Rectal smooth muscle tissue (tissue), 1 donor: Measurements from ENCODE around the gene AGAP1.

Experiments
- H3K27ac ChIP-seq: one replicate; pipeline ENCODE4 v1.7.0; 2013; ENCODE audit warnings: low read depth, low read length, inconsistent platforms
- H3K27me3 ChIP-seq: one replicate; pipeline ENCODE4 v1.7.0; 2013; ENCODE audit warnings: low read length; ENCODE audit not compliant: control insufficient read depth, insufficient read depth
- H3K36me3 ChIP-seq: one replicate; pipeline ENCODE4 v1.7.0; 2013; ENCODE audit warnings: low read length; ENCODE audit not compliant: control insufficient read depth, insufficient read depth
- H3K4me1 ChIP-seq: one replicate; pipeline ENCODE4 v1.7.0; 2013; ENCODE audit warnings: low read length; ENCODE audit not compliant: control insufficient read depth, insufficient read depth
- H3K4me3 ChIP-seq: one replicate; pipeline ENCODE4 v1.7.0; 2013; ENCODE audit warnings: low read length
- H3K9ac ChIP-seq: one replicate; pipeline ENCODE4 v1.7.0; 2013; ENCODE audit warnings: low read length

The AGAP1 gene

DNA sequence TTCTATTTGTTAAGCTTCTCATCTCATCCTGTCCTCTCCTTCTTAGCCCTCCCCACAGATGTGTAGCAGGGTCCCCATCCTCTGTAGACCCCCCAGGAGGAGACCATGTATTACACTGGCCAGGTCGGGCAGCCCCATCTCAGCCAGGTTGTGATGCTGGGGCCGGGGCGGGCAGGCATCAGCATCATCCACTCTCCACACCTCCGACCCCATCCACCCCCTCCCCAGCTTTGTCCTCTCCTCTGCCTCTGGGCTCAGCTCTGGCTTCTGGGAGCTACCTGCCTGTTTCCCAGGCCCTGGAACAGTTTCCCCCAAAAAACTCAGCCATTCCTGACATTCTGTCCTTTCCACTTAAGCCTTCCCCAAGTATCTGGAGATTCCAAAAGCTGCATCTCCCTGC, 625.2 kb downstream of the AGAP1 start:
- Histone ChIP-seq H3K36me3 (peaks cover 12% of the 10 kb centered on the region), H3K4me1 (no peaks in the 10 kb centered on the region), H3K27me3 (no peaks in the 10 kb centered on the region), H3K27ac (no peak overlapping the region), H3K4me3 (no peak overlapping the region), H3K9ac (no peak overlapping the region)

DNA sequence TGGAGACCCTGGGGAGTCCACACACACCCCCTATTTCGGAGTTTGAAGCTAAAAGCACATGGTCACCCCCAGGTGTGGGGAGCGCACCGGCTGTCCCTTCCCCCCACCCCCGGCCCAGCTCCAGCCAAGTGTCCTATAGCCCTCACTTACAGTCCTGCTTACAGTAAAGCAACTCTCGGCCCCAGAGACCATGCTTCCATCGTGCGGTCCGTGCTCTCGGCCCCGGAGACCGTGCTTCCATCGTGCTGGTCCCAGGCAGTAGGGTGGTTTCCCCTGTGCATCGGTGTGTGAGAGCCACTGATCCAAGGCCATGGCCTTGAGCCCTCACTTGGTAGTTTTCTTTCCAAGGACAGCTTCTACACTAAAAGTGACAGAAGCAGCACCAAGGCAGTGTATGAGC, 625.6 kb downstream of the AGAP1 start:
- H3K27ac ChIP-seq: no peak overlapping the region
- H3K9ac ChIP-seq: no peak overlapping the region
- peaks cover 12% of the 10 kb centered on the region for H3K36me3 ChIP-seq
- H3K4me3 ChIP-seq: no peak overlapping the region
- no peaks in the 10 kb centered on the region for H3K4me1 ChIP-seq
- H3K27me3 ChIP-seq: no peaks in the 10 kb centered on the region

DNA sequence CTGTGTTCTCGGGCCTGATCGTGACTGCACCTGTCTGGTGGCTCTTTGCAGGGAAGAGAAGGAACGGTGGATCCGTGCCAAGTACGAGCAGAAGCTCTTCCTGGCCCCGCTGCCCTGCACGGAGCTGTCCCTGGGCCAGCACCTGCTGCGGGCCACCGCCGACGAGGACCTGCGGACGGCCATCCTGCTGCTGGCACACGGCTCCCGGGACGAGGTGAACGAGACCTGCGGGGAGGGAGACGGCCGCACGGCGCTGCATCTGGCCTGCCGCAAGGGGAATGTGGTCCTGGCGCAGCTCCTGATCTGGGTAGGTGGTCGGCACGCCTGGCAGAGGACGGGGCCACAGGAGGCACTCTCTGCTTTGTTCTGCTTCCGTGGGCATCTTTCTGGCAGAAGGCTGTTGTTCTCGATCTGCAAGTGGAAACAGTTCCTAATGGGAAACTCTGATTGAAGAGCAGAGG, 626.3 kb downstream of the AGAP1 start:
- Histone ChIP-seq H3K27me3 (no peaks in the 10 kb centered on the region), H3K4me3 (no peak overlapping the region), H3K9ac (no peak overlapping the region), H3K27ac (no peak overlapping the region), H3K4me1 (no peaks in the 10 kb centered on the region), H3K36me3 (peaks cover 12% of the 10 kb centered on the region)

DNA sequence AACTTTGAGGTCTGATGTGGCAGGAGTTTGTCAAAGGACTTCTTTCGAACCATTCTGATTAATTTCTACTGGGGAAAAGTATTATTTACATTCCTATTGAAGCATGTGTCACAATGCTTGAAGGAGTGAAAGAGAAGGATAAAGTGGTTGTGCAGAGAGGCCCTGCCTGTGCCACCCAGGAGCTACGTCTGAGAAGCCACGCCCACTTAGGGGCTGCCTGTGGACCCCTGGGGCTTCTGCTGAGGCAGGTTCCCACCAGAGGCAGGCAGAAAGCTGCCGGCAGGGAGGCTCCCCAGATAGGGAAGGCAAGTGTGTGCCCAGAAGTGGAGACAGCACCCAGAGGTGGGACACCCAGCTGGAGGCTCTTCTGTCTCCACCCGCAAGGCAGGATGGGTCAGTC, 627.0 kb downstream of the AGAP1 start:
- Histone ChIP-seq H3K27me3 (no peaks in the 10 kb centered on the region), H3K36me3 (peaks cover 17% of the 10 kb centered on the region), H3K4me3 (no peak overlapping the region), H3K9ac (no peak overlapping the region), H3K4me1 (no peaks in the 10 kb centered on the region), H3K27ac (no peak overlapping the region)

DNA sequence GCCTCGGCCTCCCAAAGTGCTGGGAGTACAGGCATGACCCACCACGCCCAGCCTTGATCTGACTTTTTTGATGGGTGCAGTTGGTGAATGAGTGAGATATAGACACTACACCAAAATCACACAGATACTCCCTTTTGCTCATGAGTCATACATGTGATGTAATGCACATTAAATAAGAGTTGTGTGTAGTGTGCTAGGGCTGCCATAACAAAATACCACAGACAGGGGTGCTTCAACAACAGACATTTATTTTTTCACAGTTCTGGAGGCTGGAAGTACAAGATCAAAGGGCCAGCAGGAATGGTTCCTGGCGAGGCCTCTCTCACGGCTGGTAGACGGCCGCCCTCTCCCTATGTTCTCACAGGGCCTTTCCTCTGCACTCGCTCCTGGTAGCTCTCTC, 627.7 kb downstream of the AGAP1 start:
- Histone ChIP-seq H3K27ac (no peak overlapping the region), H3K4me1 (no peaks in the 10 kb centered on the region), H3K36me3 (peaks cover 17% of the 10 kb centered on the region), H3K27me3 (no peaks in the 10 kb centered on the region), H3K4me3 (no peak overlapping the region), H3K9ac (no peak overlapping the region)

DNA sequence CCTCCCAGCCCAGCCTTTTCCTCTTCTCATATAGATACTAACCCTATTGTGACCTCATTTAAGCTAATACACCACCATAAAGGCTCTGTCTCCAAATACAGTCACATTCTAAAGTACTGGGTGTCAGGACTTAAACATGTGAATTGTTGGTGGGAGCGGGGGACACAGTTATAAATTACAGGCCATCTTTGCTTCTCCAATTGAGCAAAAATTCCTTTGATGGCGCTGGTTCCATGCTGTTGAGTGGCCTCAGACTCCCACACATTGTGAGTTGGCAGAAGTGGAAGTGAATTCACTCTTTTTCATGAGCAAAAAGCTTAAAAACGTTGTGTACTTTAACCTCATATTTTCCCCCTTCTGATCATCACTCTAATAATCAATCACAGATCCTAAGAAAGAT, 628.4 kb downstream of the AGAP1 start:
- Histone ChIP-seq H3K27me3 (no peaks in the 10 kb centered on the region), H3K36me3 (peaks cover 17% of the 10 kb centered on the region), H3K4me1 (no peaks in the 10 kb centered on the region), H3K27ac (no peak overlapping the region), H3K4me3 (no peak overlapping the region), H3K9ac (no peak overlapping the region)

DNA sequence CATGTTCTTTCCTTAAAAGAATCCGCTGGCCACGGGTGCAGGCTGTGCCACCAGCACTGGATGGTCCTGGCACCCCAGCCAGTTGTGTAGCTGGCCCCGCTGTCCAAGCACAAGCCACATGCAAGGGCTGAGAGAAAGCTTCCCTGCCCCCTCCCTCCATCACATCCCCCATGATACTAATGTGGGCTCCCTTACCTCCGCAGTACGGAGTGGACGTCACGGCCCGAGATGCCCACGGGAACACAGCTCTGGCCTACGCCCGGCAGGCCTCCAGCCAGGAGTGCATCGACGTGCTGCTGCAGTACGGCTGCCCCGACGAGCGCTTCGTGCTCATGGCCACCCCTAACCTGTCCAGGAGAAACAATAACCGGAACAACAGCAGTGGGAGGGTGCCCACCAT, 629.9 kb downstream of the AGAP1 start:
- Histone ChIP-seq H3K4me3 (no peak overlapping the region), H3K27me3 (no peaks in the 10 kb centered on the region), H3K4me1 (no peaks in the 10 kb centered on the region), H3K36me3 (peaks cover 17% of the 10 kb centered on the region), H3K9ac (no peak overlapping the region), H3K27ac (no peak overlapping the region)

DNA sequence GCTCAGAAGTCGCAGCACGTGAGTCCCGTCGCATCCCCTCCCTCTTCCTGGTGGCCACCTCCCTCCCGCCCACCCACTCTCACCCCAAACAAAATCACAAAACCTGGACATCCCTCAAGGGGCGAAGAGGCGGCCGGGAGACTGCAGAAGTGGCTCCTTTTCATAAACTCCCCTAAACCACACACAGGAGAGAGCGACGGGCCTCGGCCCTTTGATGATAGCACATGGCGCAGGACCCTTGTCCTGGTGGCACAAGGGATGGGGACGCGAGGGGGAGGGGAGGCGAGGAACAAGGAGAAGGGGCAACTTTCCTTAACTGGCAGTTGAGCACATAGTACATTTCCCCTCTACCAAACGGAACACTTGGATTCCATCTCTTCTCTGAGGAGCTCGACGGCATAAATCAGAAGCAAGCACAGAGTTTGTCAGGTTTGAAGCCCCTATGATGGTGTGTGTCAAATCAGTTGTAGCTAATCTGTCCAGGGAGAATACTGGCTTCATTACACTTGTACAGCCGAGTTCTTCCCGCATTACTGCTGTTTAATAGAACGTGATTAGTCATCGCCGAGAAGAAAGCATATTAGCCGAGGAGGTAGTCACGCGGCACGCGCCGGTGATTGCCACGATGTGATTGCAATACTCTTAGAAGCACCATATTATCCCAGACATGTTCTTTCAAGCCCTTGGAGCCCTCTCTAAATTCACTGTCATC, 630.5 kb downstream of the AGAP1 start:
- Histone ChIP-seq H3K4me3 (no peak overlapping the region), H3K27me3 (no peaks in the 10 kb centered on the region), H3K27ac (no peak overlapping the region), H3K36me3 (peaks cover 17% of the 10 kb centered on the region), H3K4me1 (no peaks in the 10 kb centered on the region), H3K9ac (no peak overlapping the region)

DNA sequence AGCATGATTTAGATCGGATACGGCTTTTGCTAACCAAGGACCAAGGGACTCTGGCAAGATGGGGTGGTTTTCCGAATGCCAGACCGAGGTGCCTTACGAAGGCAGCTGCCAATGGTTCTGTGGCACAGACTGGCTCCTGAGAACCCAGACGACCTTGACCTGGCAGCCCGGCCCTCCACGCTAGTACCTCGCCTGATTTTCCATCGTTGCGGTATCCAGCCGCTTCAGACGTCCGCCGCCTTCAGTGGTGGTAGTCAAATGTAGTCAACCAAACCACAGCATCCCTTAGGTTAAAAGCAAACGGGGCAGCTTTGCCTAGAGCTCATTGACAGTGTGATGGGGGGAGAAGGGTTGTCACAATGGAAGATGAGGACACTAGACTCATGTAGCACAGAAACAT, 631.7 kb downstream of the AGAP1 start:
- H3K4me1 ChIP-seq: no peaks in the 10 kb centered on the region
- H3K27me3 ChIP-seq: no peaks in the 10 kb centered on the region
- H3K4me3 ChIP-seq: no peak overlapping the region
- H3K9ac ChIP-seq: no peak overlapping the region
- peaks cover 16% of the 10 kb centered on the region for H3K36me3 ChIP-seq
- H3K27ac ChIP-seq: no peak overlapping the region

DNA sequence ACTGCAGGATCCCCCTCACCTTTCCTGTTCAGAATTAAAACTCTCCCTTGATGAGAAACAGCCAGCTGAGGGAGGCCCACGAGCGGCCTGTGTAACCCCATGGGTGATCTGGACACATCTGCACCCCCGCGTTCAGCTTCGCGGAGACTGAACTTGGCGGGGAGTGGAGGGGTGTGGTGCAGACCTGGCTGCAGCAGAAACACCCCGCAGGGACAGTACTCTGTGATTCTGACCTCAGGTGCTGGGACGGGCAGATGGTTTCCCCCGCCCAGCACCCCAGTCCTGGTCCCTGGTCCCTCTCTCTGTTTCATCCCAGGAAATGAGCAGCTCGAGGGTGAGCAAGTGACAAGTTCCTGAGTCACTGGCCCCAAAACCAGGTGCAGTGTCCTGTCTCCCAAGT, 633.2 kb downstream of the AGAP1 start:
- Histone ChIP-seq H3K36me3 (peaks cover 13% of the 10 kb centered on the region), H3K27ac (no peak overlapping the region), H3K4me1 (no peaks in the 10 kb centered on the region), H3K27me3 (no peaks in the 10 kb centered on the region), H3K9ac (no peak overlapping the region), H3K4me3 (no peak overlapping the region)

DNA sequence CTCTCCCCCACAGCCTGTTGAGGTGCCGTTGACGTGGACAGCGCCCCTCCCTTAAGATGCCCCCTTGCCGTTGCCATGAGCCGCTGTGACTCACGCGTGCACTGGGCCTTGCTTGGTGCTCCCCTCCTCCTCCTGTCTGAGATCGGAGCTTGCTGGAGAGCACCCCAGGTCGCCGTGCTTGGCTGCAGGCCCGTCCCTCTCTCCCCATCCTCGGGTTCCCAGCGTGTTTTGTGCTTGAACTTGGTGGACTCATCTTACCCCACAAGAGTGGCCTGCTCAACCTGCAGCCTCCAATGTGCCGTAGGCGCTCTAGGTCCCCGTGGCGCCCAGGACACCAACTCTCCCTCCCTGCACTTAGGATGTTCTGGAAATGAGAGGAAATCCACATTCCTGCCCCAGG, 634.5 kb downstream of the AGAP1 start:
- Histone ChIP-seq H3K9ac (no peak overlapping the region), H3K27me3 (no peaks in the 10 kb centered on the region), H3K27ac (no peak overlapping the region), H3K36me3 (peaks cover 10% of the 10 kb centered on the region), H3K4me1 (no peaks in the 10 kb centered on the region), H3K4me3 (no peak overlapping the region)

DNA sequence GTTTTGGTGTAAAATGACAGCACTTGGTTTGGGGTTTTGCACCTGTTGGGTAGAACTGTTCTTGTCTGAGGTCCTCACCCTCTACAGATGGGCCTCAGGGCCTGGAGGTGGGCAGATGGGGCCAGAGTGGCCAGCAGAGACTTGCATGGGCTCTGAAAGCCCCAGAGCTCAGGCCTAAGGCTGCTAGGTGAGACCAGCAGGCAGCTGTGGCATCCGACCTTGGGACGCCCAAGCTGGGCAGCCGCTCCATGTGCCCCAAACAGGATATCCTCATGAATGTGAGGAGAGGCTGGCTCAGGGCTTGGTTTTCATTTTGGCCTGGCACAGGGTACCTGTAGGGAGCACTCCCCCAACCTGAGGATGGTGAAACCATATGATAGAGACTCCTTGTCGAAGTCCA, 636.1 kb downstream of the AGAP1 start:
- H3K9ac ChIP-seq: no peak overlapping the region
- no peaks in the 10 kb centered on the region for H3K27me3 ChIP-seq
- H3K4me1 ChIP-seq: no peaks in the 10 kb centered on the region
- peaks cover 6% of the 10 kb centered on the region for H3K36me3 ChIP-seq
- H3K4me3 ChIP-seq: no peak overlapping the region
- H3K27ac ChIP-seq: no peak overlapping the region

DNA sequence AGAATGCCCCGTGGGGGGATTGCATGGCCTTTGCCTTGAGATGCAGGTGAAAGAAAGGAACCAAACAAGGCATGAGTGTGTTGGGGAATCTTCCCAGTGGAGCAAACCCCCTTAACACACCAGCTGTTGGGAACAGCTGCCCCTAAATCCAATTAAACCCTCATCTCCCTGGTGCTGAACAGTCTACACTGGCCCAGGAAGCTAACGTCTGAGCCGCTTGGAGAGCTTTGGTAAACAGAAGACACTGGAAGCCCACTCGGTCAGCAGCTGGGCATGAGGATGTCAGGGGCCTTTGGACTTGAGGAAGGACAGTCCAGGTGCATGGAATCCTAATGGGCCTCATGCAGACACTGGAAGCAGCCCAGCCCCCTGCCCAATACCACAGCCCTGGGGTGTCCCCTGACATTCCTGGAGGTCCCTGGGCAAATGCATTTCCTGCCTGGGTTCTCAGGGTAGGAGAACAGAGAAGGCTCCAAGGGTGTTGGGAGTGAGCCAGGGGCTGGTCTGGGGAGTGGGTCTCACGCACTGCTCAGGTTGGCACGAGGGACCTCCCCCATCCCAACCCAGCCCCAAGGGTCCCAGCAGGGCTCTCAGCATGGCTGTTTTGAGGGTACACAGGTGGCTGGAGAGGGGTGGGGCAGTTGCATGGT, 636.6 kb downstream of the AGAP1 start:
- Histone ChIP-seq H3K4me3 (no peak overlapping the region), H3K27me3 (no peaks in the 10 kb centered on the region), H3K4me1 (no peaks in the 10 kb centered on the region), H3K27ac (no peak overlapping the region), H3K9ac (no peak overlapping the region), H3K36me3 (peaks cover 5% of the 10 kb centered on the region)
